ENCODE results near the gene CARD10. TPM values are rescaled to one million over a fixed set of nuclear protein-coding genes. Genes with fewer than 3 reads are reported as not detected.

Gene CARD10
- total and polyA plus RNA-seq, 2 of the 13 experiments (the other 11 are each of a cell fraction or from before 2014, with no cell fraction given) = 35.2 to 55.8 TPM

- TF ChIP-seq PAF1 (CRISPR knock-in tag; IDR thresholded peaks at IDR 0.05) (no peak), BRD4 (CRISPR knock-in tag; IDR thresholded peaks at IDR 0.05) (no peak), KDM3A (CRISPR knock-in tag; IDR thresholded peaks at IDR 0.05; ENCODE audit: low read depth) (0 out of 2 replicates have a peak, but pooled peaks have one; percentile 46), RXRA (CRISPR knock-in tag; IDR thresholded peaks at IDR 0.05) (peak; percentile 39; the same call in 1 of the 2 replicates), EEA1 (CRISPR knock-in tag; IDR thresholded peaks at IDR 0.05; ENCODE audit: borderline replicate concordance) (no peak), CHD4 (IDR thresholded peaks at IDR 0.05; ENCODE audit: borderline replicate concordance, low read length) (no peak), MLX (CRISPR knock-in tag; IDR thresholded peaks at IDR 0.05) (no peak), ZNF713 (CRISPR knock-in tag; IDR thresholded peaks at IDR 0.05) (no peak), ZNF121 (CRISPR knock-in tag; IDR thresholded peaks at IDR 0.05) (no peak), GATA4 (IDR thresholded peaks at IDR 0.05; ENCODE audit: borderline replicate concordance, low read depth) (no peak), ZNF563 (CRISPR knock-in tag; IDR thresholded peaks at IDR 0.05) (no peak), NR2F2 (IDR thresholded peaks at IDR 0.05; ENCODE audit: borderline replicate concordance, low read depth) (no peak), ZNF451 (CRISPR knock-in tag; IDR thresholded peaks at IDR 0.05) (no peak), ZNF143 (CRISPR knock-in tag; IDR thresholded peaks at IDR 0.05) (no peak), ATF3 (CRISPR knock-in tag; IDR thresholded peaks at IDR 0.05) (no peak), ZNF292 (CRISPR knock-in tag; IDR thresholded peaks at IDR 0.05; ENCODE audit: borderline replicate concordance, low read depth) (no peak), ZNF891 (CRISPR knock-in tag; IDR thresholded peaks at IDR 0.05) (no peak), CEBPG (CRISPR knock-in tag; IDR thresholded peaks at IDR 0.05) (0 out of 2 replicates have a peak, but pooled peaks have one; percentile 9), TSC22D2 (CRISPR knock-in tag; IDR thresholded peaks at IDR 0.05; ENCODE audit: borderline replicate concordance) (0 out of 2 replicates have a peak, but pooled peaks have one; percentile 41), ZNF768 (CRISPR knock-in tag; IDR thresholded peaks at IDR 0.05) (peak; percentile 80; the same call in 1 of the 2 replicates), FIP1L1 (IDR thresholded peaks at IDR 0.05; ENCODE audit: borderline replicate concordance, insufficient read depth, low read depth, low read length) (no peak), HBP1 (CRISPR knock-in tag; IDR thresholded peaks at IDR 0.05; ENCODE audit: low read depth) (no peak), HNRNPLL (IDR thresholded peaks at IDR 0.05; ENCODE audit: low read depth, low read length, poor library complexity, severe bottlenecking) (peak; percentile 40), NFE2L2 (IDR thresholded peaks at IDR 0.05; ENCODE audit: low read length) (no peak), ZNF883 (CRISPR knock-in tag; IDR thresholded peaks at IDR 0.05; ENCODE audit: not compliant biosample characterization) (no peak), ZNF30 (CRISPR knock-in tag; IDR thresholded peaks at IDR 0.05) (no peak)
- TF ChIP-seq, protein P1, sequence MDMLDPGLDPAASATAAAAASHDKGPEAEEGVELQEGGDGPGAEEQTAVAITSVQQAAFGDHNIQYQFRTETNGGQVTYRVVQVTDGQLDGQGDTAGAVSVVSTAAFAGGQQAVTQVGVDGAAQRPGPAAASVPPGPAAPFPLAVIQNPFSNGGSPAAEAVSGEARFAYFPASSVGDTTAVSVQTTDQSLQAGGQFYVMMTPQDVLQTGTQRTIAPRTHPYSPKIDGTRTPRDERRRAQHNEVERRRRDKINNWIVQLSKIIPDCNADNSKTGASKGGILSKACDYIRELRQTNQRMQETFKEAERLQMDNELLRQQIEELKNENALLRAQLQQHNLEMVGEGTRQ (IDR thresholded peaks at IDR 0.05; ENCODE audit: low read depth, low read length) = no peak
- TF ChIP-seq, protein P1 (CRISPR knock-in tag; IDR thresholded peaks at IDR 0.05; ENCODE audit: borderline replicate concordance) = no peak
These were observed 20.8 kb downstream of the CARD10 start (continued) for GRCh38 chr22:37498289-37498909.

Data from HepG2 (cell line).